GM18502 (cell line): ENCODE data around the gene KCMF1.
"Not testable (repeated sequence)": the region's sequence is repeated elsewhere in the genome, so short reads cannot be mapped to it uniquely, and the experiment has no call there.

Source experiments
- ATAC-seq: cut with Tn5 transposase; IDR thresholded peaks from one replicate; pipeline ENCODE4 v1.9.1; 2021; ENCODE audit warnings: mild to moderate bottlenecking; ENCODE audit not compliant: unreplicated experiment, poor library complexity

Gene KCMF1

DNA sequence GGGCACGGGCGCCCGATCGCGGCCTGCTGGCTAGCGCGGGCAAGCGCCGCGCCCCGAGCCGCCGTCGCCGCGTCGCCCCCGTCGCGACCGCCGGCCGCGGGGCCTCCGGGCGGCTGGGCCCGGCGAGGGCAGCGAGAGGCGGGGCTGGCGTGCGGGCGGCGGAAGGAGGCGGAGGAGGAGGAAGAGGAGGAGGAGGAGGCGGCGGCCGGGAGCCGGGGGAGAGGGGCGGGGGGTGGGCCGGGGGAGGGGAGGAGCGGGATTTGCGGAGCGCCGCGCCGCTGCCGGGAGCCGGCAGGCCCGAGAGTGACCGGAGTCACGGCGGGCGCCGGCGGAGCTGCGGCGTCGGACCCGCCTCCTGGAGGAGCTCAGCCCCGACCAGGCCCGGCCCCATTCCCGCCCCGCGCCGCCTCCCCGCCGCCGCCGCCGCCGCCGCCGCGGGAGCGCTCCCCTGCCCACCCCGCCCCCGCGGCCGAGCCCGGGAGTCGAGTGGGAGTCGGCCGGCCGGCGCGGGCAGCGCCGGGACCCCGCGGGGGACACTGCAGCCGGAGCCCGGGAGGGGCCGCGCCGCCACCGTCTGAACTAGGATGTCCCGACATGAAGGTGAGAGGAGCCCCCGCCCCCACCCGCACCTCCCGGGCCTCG, at the start of gene KCMF1:
TSS of gene KCMF1 (plus strand) at position 294 of the 642 bp plus-strand sequence. CDS start at position 585, 291 bp downstream.
- peak; percentile 58 for ATAC-seq

GRCh38 chr2:84923009-84923408, 48.0 kb upstream of the KCMF1 start:
- ATAC-seq: no peak

DNA sequence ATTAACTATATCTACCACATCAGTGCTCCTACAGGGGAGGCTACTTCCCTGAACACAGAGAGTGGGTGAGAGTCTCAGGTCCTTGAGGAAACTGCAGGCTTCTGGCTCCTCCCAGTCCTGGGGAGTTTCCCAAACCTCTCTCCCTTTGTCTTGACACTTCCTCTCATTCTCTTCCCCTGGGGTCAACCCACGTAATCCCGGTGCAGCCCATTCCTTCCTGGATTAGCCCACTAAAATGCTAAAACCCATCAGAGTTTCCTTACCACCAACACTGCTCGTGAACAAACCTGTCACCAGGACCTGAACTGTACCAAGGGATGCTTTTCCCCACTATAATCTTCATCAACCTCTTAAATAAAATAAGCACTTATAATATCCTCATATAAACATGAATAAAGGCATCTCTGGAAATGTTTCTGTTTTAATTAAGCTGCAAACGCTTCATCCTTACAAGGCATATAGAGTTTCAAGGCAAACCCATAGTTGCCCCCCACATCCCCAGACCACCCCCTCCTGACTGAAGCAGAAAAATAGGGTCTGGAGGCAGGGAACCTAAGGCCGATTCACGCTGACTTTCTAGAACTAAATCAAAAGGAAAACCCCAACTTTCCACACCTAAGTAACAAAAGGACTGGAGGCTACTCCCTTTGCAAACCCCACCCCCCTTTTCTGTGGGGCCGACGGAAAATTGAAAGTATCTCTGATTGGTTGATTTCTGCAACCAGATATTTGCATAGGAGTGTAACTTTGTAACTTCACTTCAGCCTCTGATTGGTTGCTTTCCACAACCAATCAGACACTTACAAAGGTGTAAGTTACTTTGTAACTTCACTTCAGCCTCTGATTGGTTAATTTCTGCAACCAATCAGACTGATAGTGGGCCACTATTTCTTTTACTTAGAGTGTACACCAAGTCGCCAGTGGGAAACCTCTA, 46.5 kb upstream of the KCMF1 start:
- peak; percentile 28 for ATAC-seq

DNA sequence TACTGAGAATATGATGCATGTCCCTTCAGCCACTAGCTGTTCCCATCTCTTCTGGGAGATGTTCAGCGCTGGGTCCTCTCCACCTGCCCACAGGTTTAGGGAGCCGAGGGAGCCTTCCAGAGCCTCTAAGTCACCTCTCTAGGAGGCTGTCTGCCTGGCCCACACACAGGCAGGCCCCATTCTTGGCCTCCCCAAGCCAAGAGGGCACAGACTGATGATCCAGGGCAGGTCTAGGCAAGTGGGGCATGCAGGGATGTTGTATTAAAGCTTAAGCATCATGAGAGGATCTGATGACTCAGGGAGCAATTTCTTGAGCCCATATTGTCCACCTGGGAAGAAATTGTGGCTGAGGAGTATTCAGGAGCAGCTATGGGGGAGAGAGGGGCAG, 45.6 kb upstream of the KCMF1 start:
- no peak for ATAC-seq

- peak; percentile 84 for ATAC-seq
Observed at GRCh38 chr2:84925724-84926376, 45.1 kb upstream of the KCMF1 start.

- ATAC-seq: no peak
Observed at GRCh38 chr2:84927275-84927627, 43.7 kb upstream of the KCMF1 start.

DNA sequence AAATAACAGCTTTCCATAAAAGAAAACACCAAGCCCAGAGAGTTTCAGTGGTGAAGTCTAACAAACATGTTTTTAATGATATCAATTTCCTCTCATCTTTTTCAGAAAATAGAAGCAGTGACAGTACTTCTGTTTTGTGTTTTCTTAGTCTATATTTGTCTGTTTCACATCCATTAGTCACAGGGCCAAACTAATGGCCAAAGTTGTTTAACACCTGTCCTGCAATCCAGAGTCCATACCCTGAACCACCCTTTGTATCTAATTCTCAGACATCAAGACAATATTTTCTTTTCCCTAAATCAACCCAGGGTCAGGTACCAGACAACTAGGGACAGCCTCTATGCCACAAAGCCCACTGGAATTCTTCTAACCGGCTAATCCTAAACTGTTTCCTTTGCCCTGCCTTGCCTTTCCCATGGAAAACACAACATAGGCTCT, 39.6 kb upstream of the KCMF1 start:
- peak; percentile 61 for ATAC-seq

DNA sequence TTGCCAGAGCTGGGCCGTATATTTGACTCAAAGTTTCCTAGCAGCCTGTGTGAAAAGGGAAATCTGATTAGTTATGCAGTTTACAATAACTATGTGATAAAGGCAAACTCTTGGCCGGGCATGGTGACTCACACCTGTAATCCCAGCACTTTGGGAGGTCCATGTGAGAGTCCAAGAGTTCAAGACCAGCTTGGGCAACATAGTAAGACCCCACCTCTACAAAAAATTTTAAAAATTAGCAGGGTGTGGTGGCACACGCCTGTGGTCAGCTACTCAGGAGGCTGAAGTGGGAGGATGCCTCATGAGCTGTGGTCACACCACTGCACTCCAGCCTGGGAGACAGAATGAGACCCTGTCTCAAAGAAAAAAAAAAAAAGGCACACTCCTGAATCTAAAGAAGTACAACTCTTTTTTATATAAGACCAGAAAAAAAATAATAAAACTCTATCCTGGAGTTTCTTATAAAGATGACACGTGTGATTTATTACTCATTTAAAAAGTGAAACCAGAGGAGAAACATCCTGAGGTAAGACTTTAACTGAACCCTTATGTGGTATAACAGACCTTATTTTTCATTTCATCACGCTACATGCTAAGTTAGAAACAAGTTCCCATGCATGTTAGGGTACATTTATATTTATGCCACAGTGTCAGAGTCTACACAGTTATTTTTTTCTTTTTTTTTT, 32.6 kb upstream of the KCMF1 start:
- ATAC-seq: peak; percentile 36

- ATAC-seq: peak; percentile 78
Observed at GRCh38 chr2:84939426-84940087, 31.4 kb upstream of the KCMF1 start.

DNA sequence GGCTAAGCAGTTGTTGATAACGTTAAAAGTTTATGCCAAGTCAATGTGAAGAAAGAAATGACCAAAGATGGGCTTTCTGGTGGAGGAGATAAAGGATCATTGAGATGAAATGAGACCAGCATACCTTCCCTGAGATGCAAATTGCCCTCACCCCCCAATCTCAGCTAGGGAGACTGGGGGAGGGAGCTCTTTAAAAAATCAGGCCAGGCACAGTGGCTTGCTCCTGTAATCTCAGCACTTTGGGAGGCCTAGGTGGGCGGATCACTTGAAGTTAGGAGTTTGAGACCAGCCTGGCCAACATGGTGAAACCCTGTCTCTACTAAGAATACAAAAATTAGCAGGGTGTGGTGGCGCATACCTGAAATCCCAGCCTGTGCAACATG, 30.9 kb upstream of the KCMF1 start:
- ATAC-seq: peak; percentile 10

GRCh38 chr2:84940831-84941412, 30.0 kb upstream of the KCMF1 start:
- no peak for ATAC-seq

DNA sequence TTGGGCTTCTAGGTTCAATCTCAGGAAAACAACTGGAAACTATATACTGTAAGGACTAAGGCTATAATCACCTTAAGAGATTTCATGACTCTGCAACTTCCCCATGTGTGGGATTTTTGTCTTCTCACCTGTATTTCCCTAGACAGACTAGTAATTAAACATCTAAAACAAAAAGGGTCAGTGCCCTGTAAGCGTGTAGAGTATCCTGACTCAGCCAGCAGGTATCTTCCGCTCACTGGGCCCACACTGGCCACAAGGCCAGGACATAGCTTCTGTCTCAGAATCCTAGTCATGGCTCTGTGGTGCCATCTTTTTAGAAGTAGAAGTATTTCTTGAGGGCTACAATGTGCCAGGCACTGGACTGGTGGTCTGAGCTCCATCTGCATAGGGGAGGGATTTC, 28.8 kb upstream of the KCMF1 start:
- no peak for ATAC-seq

DNA sequence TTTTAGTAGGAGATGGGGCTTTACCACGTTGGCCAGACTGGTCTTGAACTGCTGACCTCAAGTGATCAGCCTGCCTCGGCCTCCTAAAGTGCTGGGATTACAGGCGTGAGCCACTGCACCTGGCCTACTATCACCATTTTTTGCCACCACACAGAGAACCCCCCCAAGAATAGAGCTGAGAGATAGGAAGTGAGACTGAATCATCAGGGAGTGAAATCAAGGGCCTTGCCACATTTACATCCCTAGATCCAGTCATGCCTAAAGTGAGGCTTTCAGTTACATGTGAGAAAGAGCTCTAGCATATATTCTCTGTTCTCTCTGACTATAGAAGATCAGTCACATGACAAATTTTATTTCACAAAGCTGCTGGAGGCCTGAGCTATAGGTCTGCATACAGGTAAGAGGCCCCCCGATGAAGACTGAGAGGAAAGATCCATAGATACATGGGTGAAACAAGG, 28.0 kb upstream of the KCMF1 start:
- ATAC-seq: peak; percentile 39

DNA sequence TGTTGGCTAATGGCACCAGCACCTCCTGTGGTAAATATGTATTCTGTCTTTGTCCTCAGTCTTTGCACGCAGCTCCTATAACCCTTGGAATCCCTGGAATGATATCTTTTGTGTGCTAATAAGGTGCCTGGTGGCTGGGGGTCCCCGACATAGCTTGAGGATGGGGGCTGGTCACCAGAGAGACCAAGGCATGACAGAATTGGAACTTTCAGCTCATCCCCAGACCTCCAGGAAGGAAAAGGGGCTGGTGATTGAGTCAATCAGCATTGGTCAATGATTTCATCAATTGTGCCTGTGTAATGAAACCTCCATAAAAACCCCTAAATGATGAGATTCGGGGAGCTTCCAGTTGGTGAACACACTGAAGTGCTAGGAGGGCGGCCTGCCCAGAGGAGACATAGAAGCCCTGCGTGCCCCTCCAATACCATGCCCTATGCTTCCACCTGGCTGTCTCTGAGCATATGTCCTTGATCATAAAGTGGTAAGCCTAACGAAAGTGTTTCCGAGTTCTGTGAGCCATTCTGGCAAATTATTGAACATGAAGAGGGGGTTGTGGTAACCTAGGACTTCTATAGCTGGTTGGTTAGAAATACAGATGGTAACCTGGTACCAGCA, 26.6 kb upstream of the KCMF1 start:
- ATAC-seq: no peak

- ATAC-seq: not testable (repeated sequence)
Observed at GRCh38 chr2:84945838-84946203, 25.1 kb upstream of the KCMF1 start.

GRCh38 chr2:84946204-84947009, 24.6 kb upstream of the KCMF1 start:
- peak; percentile 76 for ATAC-seq

- no peak for ATAC-seq
Observed at GRCh38 chr2:84947010-84947593, 23.9 kb upstream of the KCMF1 start.

DNA sequence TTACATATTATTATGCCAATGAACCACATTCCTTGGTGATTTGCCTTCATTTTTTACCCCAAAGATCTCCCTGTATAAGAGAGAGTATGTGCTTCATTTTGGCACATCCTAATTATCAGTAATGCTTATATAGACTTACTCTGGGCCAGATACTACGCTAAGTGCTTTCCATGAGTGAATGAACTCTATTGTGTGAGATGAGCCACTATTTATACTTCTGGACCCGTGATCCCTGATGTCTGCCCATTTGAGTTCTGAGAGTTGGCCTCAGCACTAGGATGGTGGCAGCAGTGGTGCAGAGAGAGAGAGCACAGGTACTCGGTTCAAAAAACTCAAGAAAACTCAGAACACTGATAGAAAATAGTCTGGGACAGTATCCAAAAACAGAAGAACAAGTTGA, 17.4 kb upstream of the KCMF1 start:
- no peak for ATAC-seq
